Loucy (cell line): ENCODE measurements around the gene PRPF38A.

Experiments used
- EZH2phosphoT487 ChIP-seq: fragments of 200-600 bp; IDR thresholded peaks from 2 replicates; pipeline ENCODE4 v1.6.1; 2018; ENCODE audit warnings: antibody characterized with exemption, mild to moderate bottlenecking, moderate library complexity, borderline replicate concordance
- TF ChIP-seq, protein P1 (sequence below): fragments of 200-600 bp; sonication (generic); conservative IDR thresholded peaks from 2 replicates; pipeline ENCODE4 v1.5.1; 2014; ENCODE audit warnings: mild to moderate bottlenecking, antibody characterized with exemption, low read length

DNA sequence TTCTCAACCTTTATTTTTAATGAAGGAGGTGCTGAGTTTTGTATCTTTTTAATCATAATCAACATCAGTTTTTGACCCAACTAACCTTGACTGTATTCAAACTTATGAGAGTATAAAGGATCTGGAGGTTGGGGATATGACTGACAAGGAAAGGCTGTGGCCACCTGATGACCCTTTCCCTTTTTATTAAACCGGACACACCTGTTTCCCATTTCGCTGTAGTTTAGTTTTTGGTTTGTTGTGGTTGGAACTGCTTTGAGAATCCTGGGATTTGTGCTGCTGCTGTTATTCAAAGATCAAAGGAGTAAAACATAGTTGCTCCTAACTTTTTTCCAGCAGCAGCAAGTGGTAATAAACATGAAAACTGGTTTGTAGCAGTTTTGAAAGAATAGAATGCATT is 12.4 kb downstream of the PRPF38A start:
- TF ChIP-seq, protein P1, sequence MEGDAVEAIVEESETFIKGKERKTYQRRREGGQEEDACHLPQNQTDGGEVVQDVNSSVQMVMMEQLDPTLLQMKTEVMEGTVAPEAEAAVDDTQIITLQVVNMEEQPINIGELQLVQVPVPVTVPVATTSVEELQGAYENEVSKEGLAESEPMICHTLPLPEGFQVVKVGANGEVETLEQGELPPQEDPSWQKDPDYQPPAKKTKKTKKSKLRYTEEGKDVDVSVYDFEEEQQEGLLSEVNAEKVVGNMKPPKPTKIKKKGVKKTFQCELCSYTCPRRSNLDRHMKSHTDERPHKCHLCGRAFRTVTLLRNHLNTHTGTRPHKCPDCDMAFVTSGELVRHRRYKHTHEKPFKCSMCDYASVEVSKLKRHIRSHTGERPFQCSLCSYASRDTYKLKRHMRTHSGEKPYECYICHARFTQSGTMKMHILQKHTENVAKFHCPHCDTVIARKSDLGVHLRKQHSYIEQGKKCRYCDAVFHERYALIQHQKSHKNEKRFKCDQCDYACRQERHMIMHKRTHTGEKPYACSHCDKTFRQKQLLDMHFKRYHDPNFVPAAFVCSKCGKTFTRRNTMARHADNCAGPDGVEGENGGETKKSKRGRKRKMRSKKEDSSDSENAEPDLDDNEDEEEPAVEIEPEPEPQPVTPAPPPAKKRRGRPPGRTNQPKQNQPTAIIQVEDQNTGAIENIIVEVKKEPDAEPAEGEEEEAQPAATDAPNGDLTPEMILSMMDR: no peak
- TF ChIP-seq EZH2phosphoT487: no peak
